Loucy (cell line): ENCODE data around the gene NCKAP5.

Experiments used
- H2AFZ ChIP-seq: fragments of 200-600 bp; sonication (generic); 2 replicates; pipeline ENCODE4 v1.6.0; 2016; ENCODE audit warnings: antibody characterized with exemption, mild to moderate bottlenecking, low read length, moderate library complexity
- H3F3A ChIP-seq: fragments of 200-600 bp; 2 replicates; pipeline ENCODE4 v1.6.0; 2016; ENCODE audit warnings: antibody characterized with exemption, low read depth, mild to moderate bottlenecking
- H3K27me3 ChIP-seq: fragments of 200-600 bp; sonication (generic); 2 replicates; pipeline ENCODE4 v1.6.1; 2014; ENCODE audit warnings: low read length, mild to moderate bottlenecking; ENCODE audit not compliant: insufficient read depth, poor library complexity, severe bottlenecking
- H3K36me3 ChIP-seq: fragments of 200-600 bp; sonication (generic); 2 replicates; pipeline ENCODE4 v1.6.1; 2016; ENCODE audit warnings: low read length; ENCODE audit not compliant: insufficient read depth
- H3K4me1 ChIP-seq: fragments of 200-600 bp; sonication (generic); 2 replicates; pipeline ENCODE4 v1.5.1; 2014; ENCODE audit warnings: low read length, mild to moderate bottlenecking; ENCODE audit not compliant: insufficient read depth, poor library complexity, severe bottlenecking
- H3K4me2 ChIP-seq: fragments of 200-600 bp; sonication (generic); 2 replicates; pipeline ENCODE4 v1.6.0; 2014; ENCODE audit warnings: antibody characterized with exemption, low read length, low read depth, mild to moderate bottlenecking; ENCODE audit not compliant: poor library complexity, severe bottlenecking
- H3K4me3 ChIP-seq: fragments of 200-600 bp; sonication (generic); 2 replicates; pipeline ENCODE4 v1.5.1; 2014; ENCODE audit warnings: low read length, mild to moderate bottlenecking, mixed read lengths; ENCODE audit not compliant: poor library complexity, severe bottlenecking
- H3K79me2 ChIP-seq: fragments of 200-600 bp; sonication (generic); 2 replicates; pipeline ENCODE4 v1.6.1; 2014; ENCODE audit warnings: low read length; ENCODE audit not compliant: insufficient read depth
- H3K9ac ChIP-seq: fragments of 200-600 bp; sonication (generic); 2 replicates; pipeline ENCODE4 v1.6.0; 2014; ENCODE audit warnings: mild to moderate bottlenecking, low read depth, low read length, moderate library complexity; ENCODE audit not compliant: poor library complexity, severe bottlenecking
- H3K9me2 ChIP-seq: fragments of 200-600 bp; sonication (generic); replicated peaks from 2 replicates; pipeline ENCODE4 v1.6.1; 2016; ENCODE audit warnings: low read depth, low read length, mixed read lengths
- H3K9me3 ChIP-seq: fragments of 200-600 bp; sonication (generic); 2 replicates; pipeline ENCODE4 v1.6.1; 2014; ENCODE audit warnings: mild to moderate bottlenecking, antibody characterized with exemption, low read length, low read depth; ENCODE audit not compliant: insufficient read depth
- H4K20me1 ChIP-seq: fragments of 200-600 bp; sonication (generic); 2 replicates; pipeline ENCODE4 v1.6.0; 2014; ENCODE audit warnings: antibody characterized with exemption, low read length, mild to moderate bottlenecking; ENCODE audit not compliant: insufficient read depth, poor library complexity, severe bottlenecking
- EZH2phosphoT487 ChIP-seq: fragments of 200-600 bp; IDR thresholded peaks from 2 replicates; pipeline ENCODE4 v1.6.1; 2018; ENCODE audit warnings: antibody characterized with exemption, mild to moderate bottlenecking, moderate library complexity, borderline replicate concordance
- TF ChIP-seq, protein P1 (sequence below): fragments of 200-600 bp; sonication (generic); conservative IDR thresholded peaks from 2 replicates; pipeline ENCODE4 v1.5.1; 2014; ENCODE audit warnings: mild to moderate bottlenecking, antibody characterized with exemption, low read length

Gene NCKAP5

DNA sequence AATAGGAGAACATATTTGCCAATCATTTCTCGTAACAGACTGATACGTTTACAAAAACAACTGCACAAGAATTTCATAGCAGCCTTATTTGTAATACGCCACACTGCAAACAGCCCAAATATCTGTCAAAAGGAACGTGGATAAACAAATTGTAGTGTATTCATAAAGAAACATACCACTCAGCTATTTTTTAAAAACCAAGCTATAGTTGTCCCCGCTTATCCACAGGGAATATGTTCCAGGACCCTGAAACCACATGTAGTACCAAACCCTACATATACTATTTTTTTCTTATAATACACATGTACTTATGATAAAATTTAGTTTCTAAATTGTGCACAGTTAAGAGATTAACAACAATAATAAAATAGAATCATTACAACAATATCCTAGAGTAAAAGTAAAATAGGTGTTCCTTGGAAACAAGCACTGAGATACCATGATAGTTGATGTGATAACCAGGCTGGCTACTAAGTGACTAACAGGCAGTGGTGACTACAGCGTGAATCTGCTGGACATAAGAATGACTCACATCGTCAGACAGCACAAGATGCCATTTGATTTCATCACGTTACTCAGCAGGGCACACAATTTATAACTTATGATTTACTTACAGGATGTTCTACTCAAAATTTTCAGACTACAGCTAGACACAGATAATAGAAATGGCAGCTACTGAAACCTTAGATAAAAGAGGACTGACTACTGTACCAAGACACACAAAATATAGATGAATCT is 367.4 kb downstream of the NCKAP5 start:
- no peak overlapping the region for H2AFZ ChIP-seq
- TF ChIP-seq, protein P1, sequence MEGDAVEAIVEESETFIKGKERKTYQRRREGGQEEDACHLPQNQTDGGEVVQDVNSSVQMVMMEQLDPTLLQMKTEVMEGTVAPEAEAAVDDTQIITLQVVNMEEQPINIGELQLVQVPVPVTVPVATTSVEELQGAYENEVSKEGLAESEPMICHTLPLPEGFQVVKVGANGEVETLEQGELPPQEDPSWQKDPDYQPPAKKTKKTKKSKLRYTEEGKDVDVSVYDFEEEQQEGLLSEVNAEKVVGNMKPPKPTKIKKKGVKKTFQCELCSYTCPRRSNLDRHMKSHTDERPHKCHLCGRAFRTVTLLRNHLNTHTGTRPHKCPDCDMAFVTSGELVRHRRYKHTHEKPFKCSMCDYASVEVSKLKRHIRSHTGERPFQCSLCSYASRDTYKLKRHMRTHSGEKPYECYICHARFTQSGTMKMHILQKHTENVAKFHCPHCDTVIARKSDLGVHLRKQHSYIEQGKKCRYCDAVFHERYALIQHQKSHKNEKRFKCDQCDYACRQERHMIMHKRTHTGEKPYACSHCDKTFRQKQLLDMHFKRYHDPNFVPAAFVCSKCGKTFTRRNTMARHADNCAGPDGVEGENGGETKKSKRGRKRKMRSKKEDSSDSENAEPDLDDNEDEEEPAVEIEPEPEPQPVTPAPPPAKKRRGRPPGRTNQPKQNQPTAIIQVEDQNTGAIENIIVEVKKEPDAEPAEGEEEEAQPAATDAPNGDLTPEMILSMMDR, result no peak
- no peak for TF ChIP-seq EZH2phosphoT487
- no peaks in the 10 kb centered on the region for H3K9me2 ChIP-seq
- H3K27me3 ChIP-seq, result no peaks in the 10 kb centered on the region
- no peaks in the 10 kb centered on the region for H4K20me1 ChIP-seq
- no peaks in the 10 kb centered on the region for H3K9me3 ChIP-seq
- H3K4me2 ChIP-seq, result no peak overlapping the region
- H3K36me3 ChIP-seq, result no peaks in the 10 kb centered on the region
- no peaks in the 10 kb centered on the region for H3F3A ChIP-seq
- H3K9ac ChIP-seq, result no peak overlapping the region
- no peak overlapping the region for H3K4me3 ChIP-seq
- H3K4me1 ChIP-seq, result no peaks in the 10 kb centered on the region
- H3K79me2 ChIP-seq, result no peaks in the 10 kb centered on the region

DNA sequence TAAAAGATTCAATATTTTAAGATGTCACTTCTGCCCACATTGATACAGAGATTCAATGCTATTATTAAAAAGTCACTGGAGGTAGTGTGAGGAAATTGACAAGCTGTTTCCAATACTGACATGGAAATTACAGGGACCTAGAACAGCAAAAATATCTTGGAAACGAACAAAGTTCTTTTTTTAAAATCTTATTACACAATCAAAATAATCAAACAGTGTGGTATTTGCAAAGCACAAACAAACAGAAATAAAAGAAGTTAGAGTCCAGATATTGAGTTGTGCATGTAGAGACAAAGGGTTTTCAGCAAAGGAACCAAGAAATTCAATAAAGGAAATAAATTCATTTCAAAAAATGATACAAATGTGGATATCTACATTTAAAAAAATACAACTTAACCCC is 369.6 kb downstream of the NCKAP5 start:
- H4K20me1 ChIP-seq, result no peaks in the 10 kb centered on the region
- no peak overlapping the region for H2AFZ ChIP-seq
- H3K4me3 ChIP-seq, result no peak overlapping the region
- H3F3A ChIP-seq, result no peaks in the 10 kb centered on the region
- H3K4me2 ChIP-seq, result no peak overlapping the region
- no peak overlapping the region for H3K9ac ChIP-seq
- H3K4me1 ChIP-seq, result no peaks in the 10 kb centered on the region
- TF ChIP-seq EZH2phosphoT487, result no peak
- TF ChIP-seq, protein P1, result no peak
- no peaks in the 10 kb centered on the region for H3K9me2 ChIP-seq
- no peaks in the 10 kb centered on the region for H3K9me3 ChIP-seq
- no peaks in the 10 kb centered on the region for H3K79me2 ChIP-seq
- H3K36me3 ChIP-seq, result no peaks in the 10 kb centered on the region
- no peaks in the 10 kb centered on the region for H3K27me3 ChIP-seq

DNA sequence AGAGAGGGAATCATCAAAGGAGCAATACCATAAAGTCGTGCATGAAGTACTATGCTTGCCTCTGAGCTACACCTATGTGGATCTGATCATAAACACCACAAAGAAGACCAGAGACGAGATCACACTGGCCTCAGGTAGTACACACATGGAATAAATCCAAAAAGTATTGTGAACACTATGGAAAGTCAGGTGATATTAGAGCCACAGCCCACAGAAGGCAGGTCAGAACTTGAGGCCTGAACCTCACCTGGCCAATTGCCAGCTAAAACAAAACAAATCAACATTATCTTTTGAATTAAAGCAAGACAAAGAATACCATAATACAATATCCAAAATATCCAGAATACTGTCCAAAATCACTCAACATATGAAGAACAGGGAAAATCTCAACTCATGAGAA is 371.1 kb downstream of the NCKAP5 start:
- no peak overlapping the region for H2AFZ ChIP-seq
- H3K4me1 ChIP-seq, result no peaks in the 10 kb centered on the region

More for the DNA sequence above, 371.1 kb downstream of the NCKAP5 start:
- Histone ChIP-seq H3K9me2 (no peaks in the 10 kb centered on the region), H3K27me3 (no peaks in the 10 kb centered on the region), H3K9ac (no peak overlapping the region), H3K79me2 (no peaks in the 10 kb centered on the region), H3K36me3 (no peaks in the 10 kb centered on the region), H3F3A (no peaks in the 10 kb centered on the region), H4K20me1 (no peaks in the 10 kb centered on the region), H3K9me3 (no peaks in the 10 kb centered on the region), H3K4me2 (no peak overlapping the region), H3K4me3 (no peak overlapping the region)
- TF ChIP-seq, protein P1, result no peak
- TF ChIP-seq EZH2phosphoT487, result no peak
